Myocyte (in vitro differentiated cells): ENCODE results near the gene FERMT1. TPM values are rescaled to one million over a fixed set of nuclear protein-coding genes. Genes with fewer than 3 reads are reported as not detected.
"Not testable (repeated sequence)": the region's sequence is repeated elsewhere in the genome, so short reads cannot be mapped to it uniquely, and the experiment has no call there.

ENCODE experiments used
- DNase-seq: peaks from one replicate; pipeline ENCODE4 v3.0.0-alpha.2; 2012; ENCODE audit warnings: low read depth
- total RNA-seq: library from RNA; depleted of rRNA; stranded (reverse); fragments of >200 nt; gene quantifications from 2 replicates; pipeline ENCODE4 v1.2.3, GENCODE V29; 2014

Gene FERMT1
- total RNA-seq, 1 donor from 2014 or later, result 5.2 TPM

DNA sequence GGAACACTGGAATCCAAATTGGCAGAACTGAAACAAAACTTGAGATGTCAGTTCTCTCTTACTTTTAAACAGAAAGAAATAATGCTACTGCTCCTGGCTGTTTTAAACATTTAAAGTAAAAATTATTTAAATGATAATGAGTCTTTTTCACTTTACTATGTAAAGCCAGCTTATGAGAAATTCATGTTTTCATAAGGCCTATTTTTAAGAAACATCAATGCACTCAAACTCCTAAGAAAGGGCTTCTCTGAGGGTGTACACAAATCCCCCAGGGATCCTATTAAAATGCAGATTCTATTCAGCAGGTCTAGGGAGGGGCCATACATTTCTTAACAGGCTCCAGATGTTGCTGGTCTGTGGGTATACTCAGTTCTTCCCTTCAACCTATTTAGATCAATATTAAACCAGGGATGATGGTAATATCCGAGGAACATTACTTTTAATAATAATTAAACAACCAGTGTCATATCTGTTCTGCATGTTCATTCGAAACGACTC lies 2.3 kb downstream of the FERMT1 start:
- DNase-seq, result no peak

DNA sequence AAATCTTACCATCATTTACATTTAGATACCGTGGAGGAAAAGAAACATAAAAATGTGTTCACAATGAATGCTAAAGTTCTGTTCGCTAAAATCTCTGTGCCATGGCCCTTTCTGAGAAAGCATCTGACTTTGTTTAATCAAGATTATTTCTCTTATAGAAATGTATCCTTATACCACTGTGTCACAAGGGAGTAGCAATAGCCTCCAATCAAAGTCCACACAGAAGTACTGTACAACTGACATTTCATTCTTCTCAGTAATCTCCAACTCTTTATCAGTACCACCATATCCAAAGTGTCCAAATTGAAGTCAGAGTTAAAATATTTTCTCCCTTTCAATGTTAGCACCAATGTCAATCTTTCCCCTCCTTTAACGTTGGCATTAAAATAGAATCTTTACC lies 6.1 kb downstream of the FERMT1 start:
- DNase-seq, result no peak

DNA sequence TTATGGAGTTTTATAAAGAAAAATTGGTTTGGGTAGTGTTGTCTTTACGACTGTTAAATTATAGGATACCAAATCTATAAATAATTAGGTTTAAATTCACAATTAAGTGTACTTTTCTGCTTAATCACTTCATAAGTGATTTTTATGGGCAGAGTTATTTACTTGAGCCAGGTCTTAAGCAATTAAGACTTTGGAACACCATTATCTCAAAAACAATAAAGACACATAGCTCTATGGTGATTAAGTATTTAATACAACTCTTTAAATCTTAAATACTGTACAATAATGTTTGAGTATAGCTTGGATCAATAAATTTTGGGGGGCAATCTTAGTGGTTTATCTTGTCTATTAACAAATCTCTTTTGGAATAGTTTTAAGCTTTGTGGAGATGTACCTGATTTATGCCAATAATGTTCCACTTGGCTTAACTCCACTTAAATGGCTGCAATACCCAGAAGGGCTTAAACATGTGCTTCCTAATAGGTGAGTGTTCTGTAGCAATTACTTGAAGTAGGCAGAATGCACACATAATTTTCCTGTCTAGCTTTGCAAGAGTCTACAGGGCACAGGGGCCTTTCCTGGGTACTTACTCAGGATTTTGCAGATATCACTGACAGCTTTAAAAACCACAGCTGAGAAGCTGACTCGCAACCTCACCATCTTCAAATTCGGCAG lies 7.5 kb downstream of the FERMT1 start:
- DNase-seq, result no peak

DNA sequence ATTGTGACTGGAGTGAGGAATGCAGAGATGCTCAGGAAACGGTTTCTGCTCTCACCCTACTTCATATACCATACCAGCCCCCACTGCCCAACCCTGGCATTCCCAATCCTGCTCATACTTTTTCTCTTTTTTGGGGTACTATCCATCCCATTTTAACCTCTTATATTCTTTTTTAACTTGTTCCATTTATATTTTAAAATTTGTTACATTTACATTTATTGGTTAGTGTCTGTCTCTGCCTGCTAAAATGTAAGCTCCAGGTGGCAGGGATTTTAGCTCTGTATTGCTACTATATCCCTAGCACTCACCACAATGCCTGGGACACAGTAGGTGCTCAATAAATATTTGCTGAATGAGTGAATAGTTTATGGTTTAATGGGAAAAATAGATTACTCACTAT lies 8.1 kb downstream of the FERMT1 start:
- DNase-seq, result no peak

DNA sequence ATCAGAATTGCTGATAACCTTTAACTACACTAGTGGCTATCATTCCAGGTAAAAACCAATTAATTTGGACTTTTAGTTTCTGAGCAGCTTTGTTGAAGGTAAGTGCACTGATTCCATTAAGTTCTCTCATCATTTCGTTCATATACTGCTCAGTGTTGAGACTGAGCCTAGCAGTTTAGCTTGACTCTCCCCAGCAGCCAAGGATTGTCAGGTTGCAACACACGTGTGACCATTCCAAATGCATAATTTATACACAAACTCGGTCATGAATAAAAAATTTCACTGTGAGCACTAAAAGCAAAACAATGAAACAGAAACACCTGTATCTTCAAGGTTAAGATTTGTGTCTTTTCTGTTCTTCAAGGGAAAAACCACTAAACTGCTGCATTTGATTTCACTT lies 8.9 kb downstream of the FERMT1 start:
- no peak for DNase-seq

DNA sequence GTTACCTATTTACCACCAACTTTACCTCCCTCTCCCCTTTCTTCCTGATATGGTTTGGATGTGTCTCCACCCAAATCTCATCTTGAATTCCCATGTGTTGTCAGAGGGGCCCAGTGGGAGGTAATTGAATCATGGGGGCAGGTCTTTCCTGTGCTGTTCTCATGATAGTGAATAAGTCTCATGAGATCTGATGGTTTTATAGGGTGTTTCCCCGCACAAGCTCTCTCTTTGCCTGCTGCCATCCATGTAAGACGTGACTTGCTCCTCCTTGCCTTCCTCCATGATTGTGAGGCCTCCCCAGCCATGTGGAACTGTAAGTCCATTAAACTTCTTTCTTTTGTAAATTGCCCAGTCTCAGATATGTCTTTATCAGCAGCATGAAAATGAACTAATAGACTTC lies 9.9 kb downstream of the FERMT1 start:
- DNase-seq, result not testable (repeated sequence)

DNA sequence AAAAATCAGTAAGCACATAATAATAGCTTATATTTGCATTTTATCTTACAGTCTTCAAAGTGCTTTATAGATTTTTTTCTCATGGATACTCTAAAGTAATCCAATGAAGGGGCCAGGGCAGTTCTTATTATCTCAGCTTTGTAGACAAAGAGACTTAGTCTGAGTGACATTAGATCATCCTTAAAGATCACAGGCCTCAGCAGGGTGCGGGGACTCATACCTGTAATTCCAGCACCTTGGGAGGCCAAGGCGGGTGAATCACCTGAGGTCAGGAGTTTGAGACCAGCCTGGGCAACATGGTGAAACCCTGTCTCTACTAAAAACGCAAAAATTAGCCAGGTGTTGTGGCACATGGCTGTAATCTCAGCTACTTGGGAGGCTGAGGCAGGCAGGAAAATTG lies 14.5 kb downstream of the FERMT1 start:
- no peak for DNase-seq

DNA sequence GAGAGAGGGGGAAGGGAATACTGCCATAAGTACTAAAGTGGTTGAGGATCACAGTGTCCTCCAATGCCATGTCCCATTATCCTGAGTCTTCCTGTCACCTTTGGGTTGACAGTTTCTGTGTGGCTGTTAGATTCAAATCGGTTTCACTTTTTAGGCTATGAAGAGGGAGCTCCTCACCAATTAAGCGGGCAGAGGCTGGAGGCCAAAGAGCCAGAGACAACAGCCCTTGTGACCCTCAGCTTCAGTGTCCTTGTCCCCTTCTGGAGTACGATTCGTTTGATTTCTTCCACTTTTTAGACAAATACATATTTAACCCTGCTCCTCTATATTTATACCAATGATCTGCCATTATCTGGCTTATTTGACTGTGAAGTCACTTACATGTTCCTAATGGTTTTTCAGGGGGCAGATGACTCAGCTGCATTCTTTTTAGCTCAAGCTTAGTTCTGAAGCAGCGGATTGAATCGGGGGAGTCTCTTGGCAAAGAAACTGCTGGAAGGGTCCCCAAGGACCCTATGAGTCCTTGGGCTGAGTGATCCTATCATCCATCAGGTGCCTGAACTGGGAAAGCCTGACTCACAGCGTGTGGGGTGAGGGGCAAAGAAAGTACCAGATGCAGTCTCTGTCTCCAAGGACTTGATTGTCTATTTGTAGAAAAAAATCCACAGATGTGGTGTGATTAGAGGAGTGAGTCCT lies 18.2 kb downstream of the FERMT1 start:
- peak; percentile 61 for DNase-seq

DNA sequence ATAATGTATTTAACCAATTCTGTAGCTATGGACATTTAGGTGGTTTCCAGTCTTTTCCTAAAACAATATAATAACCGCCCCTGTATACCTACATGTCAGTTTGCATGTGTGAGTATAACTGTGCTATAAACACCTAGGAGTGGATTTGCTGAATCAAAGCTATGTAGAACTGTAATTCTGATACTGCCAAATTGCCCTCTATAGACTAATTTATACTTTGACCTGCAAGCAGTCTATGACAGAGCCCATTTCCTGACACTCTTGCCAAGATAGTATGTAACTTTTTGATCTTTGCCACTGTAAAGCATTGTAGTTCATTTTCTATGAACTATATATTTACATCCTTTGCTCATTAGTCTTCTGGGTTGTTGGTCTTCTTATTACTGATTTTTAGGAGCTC lies 19.5 kb downstream of the FERMT1 start:
- DNase-seq, result no peak

DNA sequence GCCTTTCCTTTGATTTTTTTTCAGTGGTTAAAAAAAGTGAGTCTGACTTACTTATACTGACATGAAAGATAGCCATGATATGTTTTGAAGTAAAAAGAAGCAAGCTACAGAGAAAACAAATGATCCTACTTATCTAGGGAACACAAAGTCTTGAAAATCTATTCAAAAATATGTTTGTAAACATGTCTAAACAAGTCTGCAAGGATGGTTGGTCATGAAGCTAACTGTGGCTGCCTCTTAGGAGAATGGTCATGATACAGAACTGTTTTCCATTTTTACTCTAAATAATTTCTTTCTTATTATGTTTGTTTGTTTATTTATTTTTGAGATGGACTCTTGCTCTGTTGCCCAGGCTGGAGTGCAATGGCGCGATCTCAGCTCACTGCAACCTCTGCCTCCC lies 21.5 kb downstream of the FERMT1 start:
- DNase-seq, result no peak

DNA sequence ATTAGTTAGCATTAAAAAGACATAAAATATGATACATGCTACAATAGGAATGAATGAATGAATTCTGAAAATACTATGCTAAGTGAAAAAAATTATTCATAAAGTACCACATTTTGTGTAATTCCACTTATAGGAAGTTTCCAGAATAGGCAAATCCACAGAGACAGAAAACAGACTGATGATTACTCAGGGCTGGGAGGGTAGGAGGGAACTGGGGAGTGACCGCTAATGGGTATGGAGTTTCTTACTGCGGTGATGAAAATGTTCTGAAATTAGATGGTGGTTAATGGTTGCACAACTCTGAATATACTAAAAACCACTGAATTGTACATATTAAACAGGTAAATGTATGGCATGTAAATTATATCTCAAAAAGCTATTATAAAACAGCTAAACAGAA lies 22.6 kb downstream of the FERMT1 start:
- DNase-seq, result no peak

DNA sequence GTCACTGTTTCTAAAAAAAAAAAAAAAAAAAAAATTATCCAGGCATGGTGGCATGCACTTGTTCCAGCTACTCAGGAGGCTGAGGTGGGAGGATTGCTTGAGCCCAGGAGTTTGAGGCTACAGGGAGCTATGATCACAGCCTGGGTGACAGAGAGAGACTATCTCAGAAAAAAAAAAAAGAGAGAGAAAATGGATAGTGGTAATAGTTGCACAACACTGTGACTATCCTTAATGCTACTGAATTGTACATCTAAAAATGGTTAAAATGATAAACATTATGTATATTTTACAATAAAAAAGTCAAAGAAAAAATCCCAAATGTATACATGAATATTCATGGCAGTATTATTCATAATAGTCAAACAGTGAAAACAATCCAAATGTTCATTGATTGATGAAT lies 23.0 kb downstream of the FERMT1 start:
- DNase-seq, result no peak

DNA sequence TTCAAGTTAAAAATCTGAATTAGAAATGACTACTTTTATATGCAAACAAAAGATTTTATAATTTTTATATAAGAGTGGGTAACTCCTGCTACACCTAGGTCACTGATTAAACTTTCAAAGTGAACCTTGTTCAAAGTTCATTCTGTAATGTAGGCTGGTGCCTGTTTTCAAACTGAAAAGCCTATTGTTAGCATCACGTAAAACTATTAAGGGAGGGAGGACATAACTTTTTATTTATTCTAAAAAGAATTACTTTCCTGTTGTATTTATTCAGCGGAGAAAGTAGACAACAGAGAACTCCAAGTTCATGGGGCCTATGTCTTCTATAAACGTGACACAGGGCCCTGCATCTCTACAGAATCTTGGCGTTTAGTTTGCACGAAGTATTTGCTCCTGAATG lies 27.4 kb downstream of the FERMT1 start:
- DNase-seq, result no peak

DNA sequence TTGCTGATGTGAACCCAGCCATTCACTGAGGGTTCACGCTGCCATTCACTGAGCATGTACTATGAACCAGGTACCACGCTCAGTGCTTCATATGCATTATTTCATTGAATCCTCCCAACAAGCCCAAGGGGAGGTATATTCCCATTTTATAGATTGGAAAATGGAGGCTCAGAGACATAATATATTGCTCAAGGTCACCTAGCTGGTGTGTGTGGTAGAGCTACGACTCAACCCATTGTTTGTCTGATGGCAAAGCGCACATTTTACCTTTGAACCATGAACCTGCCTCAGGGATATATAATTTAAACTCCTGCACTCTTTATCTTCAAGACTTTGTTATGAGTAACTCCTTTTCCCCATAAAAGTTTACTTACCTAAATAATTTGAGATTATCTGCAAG lies 28.3 kb downstream of the FERMT1 start:
- no peak for DNase-seq

DNA sequence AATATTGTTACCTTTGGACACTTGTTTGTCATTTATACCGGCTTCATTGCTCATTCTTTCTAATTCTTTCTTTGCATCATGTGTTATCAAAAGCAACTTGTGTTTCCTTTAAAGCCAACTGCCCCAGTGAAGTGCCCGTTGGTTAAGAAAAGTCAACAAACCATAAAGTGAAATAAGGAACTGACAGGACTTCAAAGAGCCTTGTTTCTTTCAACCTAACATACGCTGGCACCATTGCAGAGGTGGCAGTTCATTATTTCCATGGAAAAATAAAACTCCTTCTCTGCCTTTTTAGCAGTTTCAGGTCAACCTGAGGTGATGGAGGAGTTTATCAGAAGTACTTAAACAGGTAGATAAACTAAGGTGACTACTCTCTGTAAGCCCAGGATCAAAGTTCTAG lies 28.8 kb downstream of the FERMT1 start:
- DNase-seq, result no peak

DNA sequence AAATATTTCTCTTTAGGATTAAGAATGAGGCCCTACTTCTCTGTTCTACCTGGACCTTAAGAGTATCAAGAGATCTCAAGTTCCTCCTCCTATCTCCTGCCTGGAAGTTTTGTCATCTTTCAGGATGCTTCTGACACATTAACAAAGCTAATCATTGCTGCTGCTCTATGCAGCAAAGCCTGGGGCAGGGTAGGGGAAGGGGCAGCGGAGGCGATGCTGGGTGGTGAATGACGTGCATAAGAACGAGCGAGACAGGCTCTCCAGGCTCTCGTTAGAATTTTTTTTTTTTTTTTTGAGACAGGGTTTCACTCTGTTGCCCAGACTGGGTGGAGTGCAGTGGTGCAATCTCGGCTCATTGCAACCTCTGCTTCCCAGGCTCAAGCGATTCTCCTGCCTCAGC lies 31.2 kb downstream of the FERMT1 start:
- DNase-seq, result no peak

DNA sequence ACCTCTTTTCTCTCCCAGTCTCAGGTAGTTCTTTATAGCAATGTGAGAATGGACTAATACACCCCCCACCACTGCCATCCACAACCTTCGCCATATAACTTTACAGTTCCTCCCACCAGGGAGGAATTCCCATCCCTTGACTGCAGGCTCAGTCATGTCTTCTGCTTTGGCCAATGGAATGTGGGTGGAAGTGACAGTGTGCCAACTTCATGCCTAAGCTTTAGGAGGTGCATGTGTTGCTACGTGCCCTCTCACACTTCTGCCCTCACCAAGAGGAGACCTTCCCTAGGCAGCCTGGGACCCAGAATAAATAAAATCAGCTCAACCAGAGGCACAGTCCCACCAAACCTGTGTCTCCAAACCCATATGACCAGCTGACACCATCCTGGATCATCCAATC lies 36.0 kb downstream of the FERMT1 start:
- DNase-seq, result no peak

DNA sequence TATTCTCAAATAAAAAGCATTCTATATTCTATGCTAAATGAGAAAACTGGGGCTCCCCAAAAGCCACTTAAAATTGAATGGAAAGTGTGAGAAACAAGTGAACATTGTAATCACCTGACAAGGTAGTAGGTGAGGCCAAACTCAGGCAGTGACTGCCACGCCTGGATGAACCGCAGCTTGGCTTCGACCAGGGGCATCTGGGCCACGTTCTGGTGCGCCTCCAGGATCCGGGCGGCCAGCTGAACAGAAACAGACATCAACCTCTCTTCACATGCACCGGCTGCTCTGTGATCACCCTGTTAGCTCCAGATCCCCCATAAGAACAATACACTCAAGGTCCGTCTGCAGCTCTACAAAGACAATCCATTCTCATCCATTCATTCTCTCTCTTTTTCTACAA lies 38.9 kb downstream of the FERMT1 start:
- DNase-seq, result no peak

DNA sequence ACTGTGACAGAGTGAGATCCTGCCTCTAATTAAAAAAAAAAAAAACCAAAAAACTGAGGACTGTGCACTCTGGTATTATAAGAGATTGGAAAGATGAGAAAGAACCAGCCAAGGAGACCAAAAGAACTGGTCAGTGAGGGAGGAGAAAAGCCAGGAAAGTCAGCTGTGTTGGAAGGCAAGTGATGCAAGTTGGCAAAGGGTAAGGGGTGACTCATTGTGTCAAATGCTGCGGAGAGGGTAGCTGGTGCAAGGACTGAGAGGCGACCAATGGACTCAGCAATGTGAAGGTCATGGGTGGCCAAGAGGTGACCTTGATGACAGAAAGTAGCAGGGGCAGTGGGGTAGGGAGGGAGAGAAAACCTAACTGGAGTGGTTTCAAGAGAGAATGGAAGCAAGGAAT lies 41.6 kb downstream of the FERMT1 start:
- peak; percentile 86 for DNase-seq

DNA sequence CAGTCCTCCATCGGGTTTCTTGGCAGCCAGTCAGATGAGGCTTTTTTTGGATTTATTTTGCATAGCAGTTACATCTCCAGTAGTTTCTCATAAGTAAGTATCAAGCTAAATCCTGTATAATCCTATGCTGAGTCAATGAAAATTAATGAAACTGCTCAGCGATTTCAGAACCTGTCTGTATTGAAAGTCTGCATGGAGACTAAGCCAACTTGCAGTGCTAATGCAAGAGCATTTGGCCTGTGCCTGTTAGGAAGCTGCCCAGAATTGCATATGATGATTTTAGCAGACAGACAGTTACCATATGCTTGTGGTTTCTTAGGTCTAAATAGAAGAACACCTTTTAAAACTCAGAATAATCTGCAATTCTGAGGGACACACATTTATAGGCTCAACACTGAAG lies 43.8 kb downstream of the FERMT1 start:
- DNase-seq, result no peak

DNA sequence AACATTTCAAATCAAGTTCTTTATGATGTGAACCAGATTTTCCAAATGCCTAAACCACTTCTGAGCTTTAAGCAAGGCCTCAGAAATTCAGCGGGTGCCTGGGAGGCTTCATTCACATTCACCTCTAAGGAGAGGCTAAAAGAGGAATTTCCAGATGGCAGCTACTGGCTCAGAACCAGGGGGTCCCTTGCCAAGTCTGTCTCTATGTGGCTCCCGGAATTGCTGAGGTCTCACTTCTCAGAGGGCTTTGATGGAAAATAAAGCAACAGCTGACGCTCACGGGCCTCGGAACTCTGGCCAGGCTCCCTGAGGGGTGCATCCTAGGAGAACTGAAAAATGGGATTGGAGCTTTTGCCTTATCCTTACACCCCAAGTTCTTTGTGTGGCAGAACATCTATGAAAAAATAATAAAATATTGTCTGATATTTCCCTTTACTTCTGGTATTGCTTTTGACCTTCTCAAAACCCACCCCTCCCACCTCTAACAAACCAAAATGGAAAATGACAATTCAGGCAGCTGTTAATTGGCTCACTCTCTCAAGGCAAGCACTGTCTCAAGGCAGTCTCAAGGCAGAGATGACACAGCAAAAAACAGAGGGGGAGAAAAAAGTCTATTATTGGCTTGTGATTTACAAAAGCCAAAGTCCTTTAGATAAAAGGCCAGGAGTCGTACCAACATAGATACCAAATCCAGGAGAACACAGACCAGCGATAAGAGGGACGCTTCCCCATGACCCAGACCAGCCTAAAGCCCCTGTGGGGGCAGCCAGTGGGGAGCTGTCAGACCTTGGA lies 47.2 kb downstream of the FERMT1 start:
- peak; percentile 98 for DNase-seq

DNA sequence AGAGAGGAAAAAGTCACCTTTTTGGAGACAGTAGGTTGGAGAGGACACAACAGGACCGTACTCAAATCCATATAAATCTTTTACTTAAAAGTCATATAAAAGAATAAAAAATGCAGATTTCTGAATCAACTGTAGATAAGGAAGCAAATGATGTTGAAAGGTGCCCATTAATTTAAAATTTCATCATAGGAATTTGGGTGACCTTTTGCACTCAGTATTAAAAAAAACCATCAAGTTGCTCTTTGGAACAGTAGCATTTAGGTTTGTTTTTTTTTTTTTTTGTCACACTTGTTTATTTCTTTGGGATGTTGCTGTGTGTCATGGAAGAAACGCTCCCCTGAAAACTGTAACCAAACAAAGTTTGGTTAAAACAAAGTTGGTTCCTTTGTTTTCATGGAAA lies 48.0 kb downstream of the FERMT1 start:
- no peak for DNase-seq
